HFF-Myc (cell line): ENCODE data around the gene PROSER3.
A peak's percentile ranks its signal among the peaks of the same experiment; 100 is the strongest.

Experiments
- DNase-seq: peaks from one replicate; pipeline ENCODE4 v3.0.0-alpha.2; 2011; ENCODE audit warnings: low read depth; ENCODE audit errors: extremely low read depth
- H3K4me3 ChIP-seq: replicated peaks from 2 replicates; pipeline ENCODE4 v1.5.1; 2011; ENCODE audit warnings: low read depth, mild to moderate bottlenecking, control low read depth, low read length
- CTCF ChIP-seq: IDR thresholded peaks from 2 replicates; pipeline ENCODE4 v1.5.1; 2012; ENCODE audit warnings: mild to moderate bottlenecking, low read depth, low read length, control low read depth; ENCODE audit errors: missing control alignments

PROSER3 gene

GRCh38 chr19:35714601-35715354 is 43.2 kb upstream of the PROSER3 start:
- TF ChIP-seq CTCF: no peak
- DNase-seq: no peak
- H3K4me3 ChIP-seq: no peak overlapping the region

- DNase-seq: no peak
- TF ChIP-seq CTCF: no peak
- H3K4me3 ChIP-seq: peak overlapping the region; percentile 84
Observed at GRCh38 chr19:35715355-35715809, 42.6 kb upstream of the PROSER3 start.

GRCh38 chr19:35715981-35716800 is 41.8 kb upstream of the PROSER3 start:
- no peak for TF ChIP-seq CTCF
- no peak for DNase-seq
- H3K4me3 ChIP-seq: peak overlapping the region; percentile 84

GRCh38 chr19:35716801-35717664 is 40.9 kb upstream of the PROSER3 start:
- TF ChIP-seq CTCF: peak; percentile 86

GRCh38 chr19:35717665-35718344 is 40.2 kb upstream of the PROSER3 start, which contains the start of gene KMT2B:
KMT2B (plus strand) TSS chr19:35718003; CDS start chr19:35718019, 16 bp downstream.
- TF ChIP-seq CTCF: no peak
- DNase-seq: no peak

More at GRCh38 chr19:35716801-35717664, 40.9 kb upstream of the PROSER3 start:
- peak overlapping the region; percentile 84 for H3K4me3 ChIP-seq
- peak; percentile 83 for DNase-seq

More at GRCh38 chr19:35717665-35718344, 40.2 kb upstream of the PROSER3 start, which contains the start of gene KMT2B:
- peak within 1 kb of the TSS; percentile 84 for H3K4me3 ChIP-seq
